Choroid plexus epithelial cell (primary cell): ENCODE results near the gene NAPB.

Experiments
- DNase-seq: peaks from one replicate; pipeline ENCODE4 v3.0.0-alpha.2; 2010; ENCODE audit warnings: low read depth
- H3K4me3 ChIP-seq: 2 replicates; pipeline ENCODE4 v1.5.1; 2011; ENCODE audit warnings: low read depth, mild to moderate bottlenecking, control low read depth, low read length, moderate library complexity
- CTCF ChIP-seq: conservative IDR thresholded peaks from 2 replicates; pipeline ENCODE4 v1.5.1; 2011; ENCODE audit warnings: low read depth, mild to moderate bottlenecking, control low read depth, inconsistent platforms, low read length, moderate library complexity

Gene NAPB

GRCh38 chr20:23327617-23328333 lies 93.5 kb downstream of the NAPB start:
- H3K4me3 ChIP-seq: no peak overlapping the region
- TF ChIP-seq CTCF: no peak

GRCh38 chr20:23326774-23327173 lies 94.5 kb downstream of the NAPB start:
- H3K4me3 ChIP-seq: no peak overlapping the region
- TF ChIP-seq CTCF: no peak
- DNase-seq: no peak

More at GRCh38 chr20:23327617-23328333, 93.5 kb downstream of the NAPB start:
- DNase-seq: no peak

- H3K4me3 ChIP-seq: no peak overlapping the region
- TF ChIP-seq CTCF: no peak
- DNase-seq: peak; percentile 28
These were observed 96.2 kb downstream of the NAPB start for GRCh38 chr20:23325107-23325506.
